Measurements from ENCODE around the gene ING5.

Gene ING5

DNA sequence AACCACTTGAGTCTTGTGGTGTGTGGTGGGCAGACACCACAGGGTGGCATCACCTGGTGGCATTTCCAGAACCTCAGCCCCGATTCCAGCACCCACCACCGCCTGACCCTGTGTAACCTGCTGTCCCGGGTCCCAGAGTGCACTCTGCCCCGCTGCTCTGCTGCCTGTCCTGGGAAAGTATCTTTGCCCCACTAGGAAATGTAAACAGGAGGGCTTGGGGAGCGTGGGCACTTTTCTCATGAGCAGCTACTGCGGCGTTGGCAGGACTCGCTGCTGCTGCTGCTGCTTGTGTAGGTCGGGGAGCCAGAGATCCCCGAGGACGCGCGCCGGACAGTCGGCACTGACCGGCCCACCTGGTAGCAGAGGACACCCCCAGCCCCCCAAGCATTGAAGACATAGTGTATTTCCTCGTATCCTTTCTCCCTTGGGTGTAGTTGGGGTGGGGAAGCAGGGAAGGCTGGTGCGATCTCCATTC lies 28.6 kb upstream of the ING5 start:
- peaks cover 13% of the 10 kb centered on the region for H3K4me1 ChIP-seq (ENCODE audit: control insufficient read depth, insufficient read depth, low read depth, low read length)
- no peak overlapping the region for H3K9ac ChIP-seq (ENCODE audit: low read length)
- H3K4me2 ChIP-seq (ENCODE audit: low read length, poor library complexity, severe bottlenecking): no peak overlapping the region
- DNase-seq: no peak
- H3K27me3 ChIP-seq (ENCODE audit: control insufficient read depth in 1 of 2, insufficient read depth in 1 of 2, low read length in 2 of 2): no peaks in the 10 kb centered on the region
- H2BK12ac ChIP-seq (ENCODE audit: low read length in 2 of 2): no peak overlapping the region
- H3K79me1 ChIP-seq (replicated peaks; ENCODE audit: low read length, poor library complexity, severe bottlenecking): peaks cover 42% of the 10 kb centered on the region
- no peak overlapping the region for H2BK15ac ChIP-seq (ENCODE audit: low read depth, poor library complexity, severe bottlenecking)
- H2BK120ac ChIP-seq (ENCODE audit: low read depth, low read length): no peak overlapping the region
- no peak overlapping the region for H3K18ac ChIP-seq (ENCODE audit: low read depth in 1 of 2, low read length in 2 of 2)
- no peak overlapping the region for H4K91ac ChIP-seq (ENCODE audit: low read length)
- no peak overlapping the region for H3K27ac ChIP-seq (ENCODE audit: low read length, poor library complexity, severe bottlenecking)
- H3K36me3 ChIP-seq (ENCODE audit: control insufficient read depth in 1 of 2, insufficient read depth in 2 of 2, low read depth in 1 of 2, low read length in 2 of 2): peaks cover 92 to 96% of the 10 kb centered on the region in 2 experiments
- no peak overlapping the region for H2AFZ ChIP-seq (ENCODE audit: low read depth, low read length)
- no peak overlapping the region for H2BK5ac ChIP-seq (ENCODE audit: low read depth, low read length, poor library complexity, severe bottlenecking)
- no peak overlapping the region for H3K4me3 ChIP-seq (ENCODE audit: insufficient read depth in 1 of 2, low read depth in 1 of 2, low read length in 2 of 2)
- H4K8ac ChIP-seq (ENCODE audit: low read length): no peak overlapping the region
- H3K9me3 ChIP-seq (ENCODE audit: control insufficient read depth, low read length): no peaks in the 10 kb centered on the region
- H3K23ac ChIP-seq (ENCODE audit: low read length in 2 of 2): no peak overlapping the region
- 94% methylated on average over 11 of the region's 18 CpGs for whole genome bisulfite sequencing
- H3K14ac ChIP-seq (ENCODE audit: low read length in 2 of 2): no peak overlapping the region
- no peak overlapping the region for H3K4ac ChIP-seq (ENCODE audit: low read depth in 1 of 2, low read length in 2 of 2)
- H2AK5ac ChIP-seq (ENCODE audit: low read length, severe bottlenecking): no peak overlapping the region

DNA sequence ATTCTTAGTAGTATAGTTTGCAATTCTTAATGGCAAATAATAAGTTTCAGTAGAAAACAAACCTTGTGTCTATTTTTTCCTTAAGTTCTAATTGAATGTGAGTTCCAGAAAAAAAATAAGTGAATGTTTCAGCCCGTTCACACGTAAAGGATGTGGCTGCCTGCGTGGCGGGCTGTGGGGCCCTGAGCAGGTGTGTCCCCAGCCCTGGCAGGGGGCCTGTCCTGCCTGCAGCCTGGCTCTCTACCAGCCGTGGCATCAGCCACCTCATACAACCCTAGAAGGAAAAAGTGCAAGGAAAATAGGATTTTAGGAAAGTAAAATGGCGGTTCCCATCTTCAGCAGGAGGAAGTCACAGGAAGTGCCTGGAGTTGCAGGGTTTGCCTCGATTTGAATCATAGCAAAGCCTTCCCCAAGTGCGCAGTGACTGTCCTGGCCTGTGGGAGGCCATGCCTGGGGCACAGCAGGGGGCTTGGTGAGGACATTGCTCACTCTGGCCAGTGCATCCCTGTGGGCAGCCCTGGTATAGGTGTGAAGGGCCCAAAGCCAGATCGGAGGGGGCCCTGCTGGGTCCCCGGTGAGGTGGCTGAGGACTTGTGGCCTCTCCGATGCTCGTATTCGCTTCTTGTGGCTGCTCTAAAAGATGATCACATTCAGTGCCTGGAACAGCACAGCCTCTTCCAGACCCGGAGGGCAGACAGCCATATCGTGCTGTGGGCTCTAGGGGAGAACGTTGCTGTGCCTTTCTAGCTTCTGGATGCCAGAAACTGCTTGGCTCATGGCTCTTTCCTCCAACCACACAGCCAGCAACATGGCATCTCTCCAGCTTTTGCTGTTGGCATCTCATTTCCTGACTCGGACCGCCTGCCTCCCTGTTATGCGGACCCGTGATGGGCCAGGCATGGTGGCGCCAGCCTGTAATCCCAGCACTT lies 27.8 kb upstream of the ING5 start:
- H3K27ac ChIP-seq (ENCODE audit: low read length, poor library complexity, severe bottlenecking): peak overlapping the region; percentile 19
- no peak overlapping the region for H2BK15ac ChIP-seq (ENCODE audit: low read depth, poor library complexity, severe bottlenecking)
- no peak overlapping the region for H3K4me2 ChIP-seq (ENCODE audit: low read length, poor library complexity, severe bottlenecking)
- H3K9me3 ChIP-seq (ENCODE audit: control insufficient read depth, low read length): no peaks in the 10 kb centered on the region
- H3K4me3 ChIP-seq (ENCODE audit: insufficient read depth in 1 of 2, low read depth in 1 of 2, low read length in 2 of 2): no peak overlapping the region
- H3K14ac ChIP-seq (ENCODE audit: low read length in 2 of 2): no peak overlapping the region
- no peak overlapping the region for H3K23ac ChIP-seq (ENCODE audit: low read length in 2 of 2)
- no peak overlapping the region for H3K9ac ChIP-seq (ENCODE audit: low read length)
- no peak overlapping the region for H2BK5ac ChIP-seq (ENCODE audit: low read depth, low read length, poor library complexity, severe bottlenecking)
- no peak overlapping the region for H4K91ac ChIP-seq (ENCODE audit: low read length)
- no peak overlapping the region for H3K18ac ChIP-seq (ENCODE audit: low read depth in 1 of 2, low read length in 2 of 2)
- H3K4ac ChIP-seq (ENCODE audit: low read depth in 1 of 2, low read length in 2 of 2): no peak overlapping the region
- no peak overlapping the region for H2BK12ac ChIP-seq (ENCODE audit: low read length in 2 of 2)
- no peaks in the 10 kb centered on the region for H3K27me3 ChIP-seq (ENCODE audit: control insufficient read depth in 1 of 2, insufficient read depth in 1 of 2, low read length in 2 of 2)
- H3K79me1 ChIP-seq (replicated peaks; ENCODE audit: low read length, poor library complexity, severe bottlenecking): peaks cover 38% of the 10 kb centered on the region
- H3K4me1 ChIP-seq (ENCODE audit: control insufficient read depth, insufficient read depth, low read depth, low read length): peaks cover 16% of the 10 kb centered on the region
- H2AFZ ChIP-seq (ENCODE audit: low read depth, low read length): no peak overlapping the region
- H2BK120ac ChIP-seq (ENCODE audit: low read depth, low read length): no peak overlapping the region
- WGBS: 93% methylated on average over 20 of the region's 21 CpGs
- peaks cover 92 to 94% of the 10 kb centered on the region in 2 experiments for H3K36me3 ChIP-seq (ENCODE audit: control insufficient read depth in 1 of 2, insufficient read depth in 2 of 2, low read depth in 1 of 2, low read length in 2 of 2)
- peak overlapping the region; percentile 27 for H4K8ac ChIP-seq (ENCODE audit: low read length)
- no peak for DNase-seq
- no peak overlapping the region for H2AK5ac ChIP-seq (ENCODE audit: low read length, severe bottlenecking)

DNA sequence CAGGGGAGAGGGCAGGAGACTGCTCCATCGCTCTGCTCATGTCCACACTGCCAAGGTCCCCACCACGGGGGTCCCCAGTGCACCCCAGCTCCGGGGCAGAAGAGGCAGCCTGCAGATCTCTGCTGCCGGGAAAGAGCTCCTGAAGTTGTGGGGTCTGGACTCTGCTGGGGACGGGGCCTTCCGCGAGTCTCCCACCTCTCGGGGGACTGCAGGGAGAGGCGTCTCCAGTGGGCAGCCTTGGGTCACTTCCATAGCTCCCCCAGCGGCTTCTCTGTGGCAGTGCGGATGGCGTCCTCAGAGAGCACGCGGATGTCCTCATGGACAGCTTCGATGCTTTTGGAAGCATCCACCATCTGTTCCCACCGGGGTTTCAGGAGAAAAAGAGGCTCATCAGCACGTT lies 26.0 kb upstream of the ING5 start:
- Histone ChIP-seq H4K91ac (ENCODE audit: low read length) (no peak overlapping the region), H2BK5ac (ENCODE audit: low read depth, low read length, poor library complexity, severe bottlenecking) (no peak overlapping the region), H3K14ac (ENCODE audit: low read length in 2 of 2) (no peak overlapping the region), H2AK5ac (ENCODE audit: low read length, severe bottlenecking) (no peak overlapping the region), H3K18ac (ENCODE audit: low read depth in 1 of 2, low read length in 2 of 2) (no peak overlapping the region), H3K9ac (ENCODE audit: low read length) (no peak overlapping the region), H3K79me1 (replicated peaks; ENCODE audit: low read length, poor library complexity, severe bottlenecking) (peaks cover 33% of the 10 kb centered on the region), H3K4ac (ENCODE audit: low read depth in 1 of 2, low read length in 2 of 2) (no peak overlapping the region), H3K9me3 (ENCODE audit: control insufficient read depth, low read length) (no peaks in the 10 kb centered on the region), H2BK12ac (ENCODE audit: low read length in 2 of 2) (no peak overlapping the region), H4K8ac (ENCODE audit: low read length) (no peak overlapping the region), H3K23ac (ENCODE audit: low read length in 2 of 2) (no peak overlapping the region), H3K27ac (ENCODE audit: low read length, poor library complexity, severe bottlenecking) (no peak overlapping the region), H2BK120ac (ENCODE audit: low read depth, low read length) (no peak overlapping the region), H3K36me3 (ENCODE audit: control insufficient read depth in 1 of 2, insufficient read depth in 2 of 2, low read depth in 1 of 2, low read length in 2 of 2) (peaks cover 84 to 86% of the 10 kb centered on the region in 2 experiments), H3K4me2 (ENCODE audit: low read length, poor library complexity, severe bottlenecking) (no peak overlapping the region), H2BK15ac (ENCODE audit: low read depth, poor library complexity, severe bottlenecking) (no peak overlapping the region), H2AFZ (ENCODE audit: low read depth, low read length) (no peak overlapping the region), H3K4me3 (ENCODE audit: insufficient read depth in 1 of 2, low read depth in 1 of 2, low read length in 2 of 2) (no peak overlapping the region), H3K4me1 (ENCODE audit: control insufficient read depth, insufficient read depth, low read depth, low read length) (peaks cover 22% of the 10 kb centered on the region), H3K27me3 (ENCODE audit: control insufficient read depth in 1 of 2, insufficient read depth in 1 of 2, low read length in 2 of 2) (no peaks in the 10 kb centered on the region)
- no peak for DNase-seq
- 90% methylated on average over 17 of the region's 17 CpGs for WGBS

DNA sequence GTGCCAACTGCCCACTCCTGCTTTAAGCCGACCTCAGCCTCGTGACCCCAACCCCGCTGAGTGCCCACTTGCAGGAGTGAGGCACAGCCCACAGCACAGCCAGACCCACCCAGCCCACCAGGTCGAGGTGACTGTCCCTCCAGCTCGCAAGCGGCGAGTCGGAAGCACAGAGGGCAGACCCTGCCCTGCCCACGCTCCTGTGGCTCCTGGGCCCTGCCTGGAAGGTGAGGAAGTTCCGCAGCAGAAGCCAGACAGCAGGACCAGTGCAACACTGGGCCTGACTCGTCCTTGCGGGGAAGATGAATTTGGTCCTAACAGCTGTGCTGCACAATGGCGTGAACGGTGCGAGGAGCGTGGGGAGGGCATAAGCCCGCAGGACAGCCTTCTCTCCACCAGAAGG lies 25.2 kb upstream of the ING5 start:
- Histone ChIP-seq H3K18ac (ENCODE audit: low read depth in 1 of 2, low read length in 2 of 2) (no peak overlapping the region), H3K27me3 (ENCODE audit: control insufficient read depth in 1 of 2, insufficient read depth in 1 of 2, low read length in 2 of 2) (no peaks in the 10 kb centered on the region), H3K36me3 (ENCODE audit: control insufficient read depth in 1 of 2, insufficient read depth in 2 of 2, low read depth in 1 of 2, low read length in 2 of 2) (peaks cover 76 to 80% of the 10 kb centered on the region in 2 experiments), H4K8ac (ENCODE audit: low read length) (no peak overlapping the region), H3K27ac (ENCODE audit: low read length, poor library complexity, severe bottlenecking) (no peak overlapping the region), H4K91ac (ENCODE audit: low read length) (no peak overlapping the region), H3K79me1 (replicated peaks; ENCODE audit: low read length, poor library complexity, severe bottlenecking) (peaks cover 28% of the 10 kb centered on the region), H2AK5ac (ENCODE audit: low read length, severe bottlenecking) (no peak overlapping the region), H3K4me2 (ENCODE audit: low read length, poor library complexity, severe bottlenecking) (no peak overlapping the region), H2BK15ac (ENCODE audit: low read depth, poor library complexity, severe bottlenecking) (no peak overlapping the region), H2BK12ac (ENCODE audit: low read length in 2 of 2) (no peak overlapping the region), H2AFZ (ENCODE audit: low read depth, low read length) (no peak overlapping the region), H3K4ac (ENCODE audit: low read depth in 1 of 2, low read length in 2 of 2) (no peak overlapping the region), H3K4me1 (ENCODE audit: control insufficient read depth, insufficient read depth, low read depth, low read length) (peaks cover 29% of the 10 kb centered on the region), H3K14ac (ENCODE audit: low read length in 2 of 2) (no peak overlapping the region), H3K4me3 (ENCODE audit: insufficient read depth in 1 of 2, low read depth in 1 of 2, low read length in 2 of 2) (no peak overlapping the region), H2BK5ac (ENCODE audit: low read depth, low read length, poor library complexity, severe bottlenecking) (no peak overlapping the region), H2BK120ac (ENCODE audit: low read depth, low read length) (no peak overlapping the region), H3K9ac (ENCODE audit: low read length) (no peak overlapping the region), H3K9me3 (ENCODE audit: control insufficient read depth, low read length) (no peaks in the 10 kb centered on the region), H3K23ac (ENCODE audit: low read length in 2 of 2) (no peak overlapping the region)
- WGBS: 92% methylated on average over 17 of the region's 17 CpGs
- no peak for DNase-seq
